PFSK-1 (cell line): ENCODE results near the gene EID2.

Experiments
- FOXP2 ChIP-seq: optimal IDR thresholded peaks from 2 replicates; pipeline ENCODE3; 2011; ENCODE audit warnings: borderline replicate concordance, control low read depth, inconsistent platforms; ENCODE audit not compliant: insufficient read depth; ENCODE audit errors: extremely low read length, extremely low read depth
- POLR2AphosphoS5 ChIP-seq: IDR thresholded peaks from 2 replicates; pipeline ENCODE4 v1.6.1; 2012; ENCODE audit warnings: low read depth, mild to moderate bottlenecking, control low read depth, low read length, moderate library complexity
- SIN3A ChIP-seq: IDR thresholded peaks from 2 replicates; pipeline ENCODE4 v1.6.1; 2012; ENCODE audit warnings: mild to moderate bottlenecking, low read length, moderate library complexity, borderline replicate concordance; ENCODE audit not compliant: insufficient read depth
- TAF1 ChIP-seq: IDR thresholded peaks from 2 replicates; pipeline ENCODE4 v1.6.1; 2012; ENCODE audit warnings: low read length, control low read depth, borderline replicate concordance; ENCODE audit not compliant: insufficient read depth
- TF ChIP-seq, protein P1 (sequence below), 2 experiments: IDR thresholded peaks; 2 replicates each; pipeline versions ENCODE4 v1.6.1 to v1.8.0; 2011 to 2012; ENCODE audit warnings: low read depth in 2 of 2, low read length in 2 of 2, control low read depth in 1 of 2, inconsistent platforms in 1 of 2, mild to moderate bottlenecking in 1 of 2, moderate library complexity in 1 of 2; ENCODE audit not compliant: insufficient read depth in 1 of 2

DNA sequence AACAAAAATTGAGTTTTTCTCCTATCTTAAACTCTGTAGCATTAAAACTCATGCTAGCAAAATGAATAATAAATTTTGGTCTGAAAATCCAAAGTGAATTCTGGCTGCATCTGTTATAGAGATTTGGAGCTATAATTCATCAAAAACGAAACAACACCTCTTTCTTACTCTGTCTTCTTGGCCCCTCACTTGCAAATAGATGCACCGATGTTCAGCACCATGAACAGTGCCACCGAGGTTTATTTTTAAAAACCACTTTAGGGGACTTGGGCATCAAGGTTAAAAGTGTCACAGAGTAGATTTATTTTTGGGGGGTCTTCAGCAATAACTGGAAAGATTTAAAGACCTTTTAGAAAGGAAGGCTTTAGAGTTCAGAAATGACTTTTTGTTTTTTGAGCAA, 26.1 kb upstream of the EID2 start:
- no peak for TF ChIP-seq TAF1
- TF ChIP-seq SIN3A = no peak
- TF ChIP-seq FOXP2 = no peak
- no peak for TF ChIP-seq POLR2AphosphoS5
- TF ChIP-seq, protein P1, sequence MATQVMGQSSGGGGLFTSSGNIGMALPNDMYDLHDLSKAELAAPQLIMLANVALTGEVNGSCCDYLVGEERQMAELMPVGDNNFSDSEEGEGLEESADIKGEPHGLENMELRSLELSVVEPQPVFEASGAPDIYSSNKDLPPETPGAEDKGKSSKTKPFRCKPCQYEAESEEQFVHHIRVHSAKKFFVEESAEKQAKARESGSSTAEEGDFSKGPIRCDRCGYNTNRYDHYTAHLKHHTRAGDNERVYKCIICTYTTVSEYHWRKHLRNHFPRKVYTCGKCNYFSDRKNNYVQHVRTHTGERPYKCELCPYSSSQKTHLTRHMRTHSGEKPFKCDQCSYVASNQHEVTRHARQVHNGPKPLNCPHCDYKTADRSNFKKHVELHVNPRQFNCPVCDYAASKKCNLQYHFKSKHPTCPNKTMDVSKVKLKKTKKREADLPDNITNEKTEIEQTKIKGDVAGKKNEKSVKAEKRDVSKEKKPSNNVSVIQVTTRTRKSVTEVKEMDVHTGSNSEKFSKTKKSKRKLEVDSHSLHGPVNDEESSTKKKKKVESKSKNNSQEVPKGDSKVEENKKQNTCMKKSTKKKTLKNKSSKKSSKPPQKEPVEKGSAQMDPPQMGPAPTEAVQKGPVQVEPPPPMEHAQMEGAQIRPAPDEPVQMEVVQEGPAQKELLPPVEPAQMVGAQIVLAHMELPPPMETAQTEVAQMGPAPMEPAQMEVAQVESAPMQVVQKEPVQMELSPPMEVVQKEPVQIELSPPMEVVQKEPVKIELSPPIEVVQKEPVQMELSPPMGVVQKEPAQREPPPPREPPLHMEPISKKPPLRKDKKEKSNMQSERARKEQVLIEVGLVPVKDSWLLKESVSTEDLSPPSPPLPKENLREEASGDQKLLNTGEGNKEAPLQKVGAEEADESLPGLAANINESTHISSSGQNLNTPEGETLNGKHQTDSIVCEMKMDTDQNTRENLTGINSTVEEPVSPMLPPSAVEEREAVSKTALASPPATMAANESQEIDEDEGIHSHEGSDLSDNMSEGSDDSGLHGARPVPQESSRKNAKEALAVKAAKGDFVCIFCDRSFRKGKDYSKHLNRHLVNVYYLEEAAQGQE (IDR thresholded peaks at IDR 0.05; ENCODE audit: insufficient read depth in 1 of 2, low read depth in 2 of 2, low read length in 2 of 2) = peak in 1 of 2 experiments; percentile 93; a peak in 2 of 4 replicates
